ENCODE measurements around the gene KCNJ12. TPM values are rescaled to one million over a fixed set of nuclear protein-coding genes. Genes with fewer than 3 reads are reported as not detected.
"Not testable (repeated sequence)": the region's sequence is repeated elsewhere in the genome, so short reads cannot be mapped to it uniquely, and the experiment has no call there.

Gene KCNJ12
- total and polyA plus RNA-seq, 2 of the 13 experiments (the other 11 are each of a cell fraction or from before 2014, with no cell fraction given), result not detected

GRCh38 chr17:21328778-21329177 is 47.4 kb upstream of the KCNJ12 start:
- H3K4me1 ChIP-seq (ENCODE audit: insufficient read depth, low read length); DNase-seq (ENCODE audit: low spot score); FAIRE-seq; H3K27me3 ChIP-seq (ENCODE audit: control insufficient read depth in 1 of 2, insufficient read depth in 2 of 2, low read length in 2 of 2); H3K27ac ChIP-seq (ENCODE audit: extremely low read length, insufficient read depth, low read length); H4K20me1 ChIP-seq (ENCODE audit: insufficient read depth, low read length); in situ Hi-C loops (cut with HindIII; ENCODE audit: extremely low pct_ligation_motif_present, low pct_unique_long_range_greater_than_20kb); H2AFZ ChIP-seq (ENCODE audit: low read length); ATAC-seq; H3K4me2 ChIP-seq (ENCODE audit: low read depth, low read length); H3K4me3 ChIP-seq (replicated peaks in 1 of 3; ENCODE audit: insufficient read depth in 1 of 3, low read depth in 2 of 3, low read length in 3 of 3); H3K79me2 ChIP-seq (ENCODE audit: insufficient read depth, low read length); POLR2A ChIA-PET; intact Hi-C loops (cut with micrococcal nuclease; ENCODE audit: unreplicated experiment); H3K9ac ChIP-seq (ENCODE audit: insufficient read depth, low read depth, low read length); CTCF ChIA-PET (ENCODE audit: low intra/inter-chr PET ratio, low total read pairs); BruUV-seq (replicated peaks); H3K36me3 ChIP-seq (replicated peaks in 1 of 2; ENCODE audit: control insufficient read depth in 1 of 2, insufficient read depth in 2 of 2, low read length in 2 of 2); H3K9me3 ChIP-seq (ENCODE audit: low read length): not testable (repeated sequence)
- 0% methylated on average over 2 of the region's 2 CpGs for WGBS (ENCODE audit: low lambda C conversion rate)

GRCh38 chr17:21330436-21331160 is 45.6 kb upstream of the KCNJ12 start:
- no peaks in the 10 kb centered on the region for H3K9me3 ChIP-seq (ENCODE audit: low read length)
- H3K27me3 ChIP-seq (ENCODE audit: control insufficient read depth in 1 of 2, insufficient read depth in 2 of 2, low read length in 2 of 2), result no peaks in the 10 kb centered on the region
- no peak overlapping the region for H2AFZ ChIP-seq (ENCODE audit: low read length)
- 44% methylated on average over 9 of the region's 9 CpGs for WGBS (ENCODE audit: low lambda C conversion rate)
- TF ChIP-seq NR2F1 (CRISPR knock-in tag; IDR thresholded peaks at IDR 0.05), result no peak
- TF ChIP-seq ETV6 (CRISPR knock-in tag; conservative IDR thresholded peaks at IDR 0.05), result no peak
- TF ChIP-seq ZNF451 (CRISPR knock-in tag; IDR thresholded peaks at IDR 0.05), result no peak
- TF ChIP-seq ARNTL (CRISPR knock-in tag; IDR thresholded peaks at IDR 0.05), result no peak
- TF ChIP-seq HMG20A (CRISPR knock-in tag; IDR thresholded peaks at IDR 0.05; ENCODE audit: borderline replicate concordance), result no peak
- TF ChIP-seq SMAD1 (CRISPR knock-in tag; IDR thresholded peaks at IDR 0.05; ENCODE audit: borderline replicate concordance, low read depth), result no peak
- no peak for TF ChIP-seq ZFP36 (IDR thresholded peaks at IDR 0.05; ENCODE audit: borderline replicate concordance, low read depth, low read length, partially characterized antibody)
- TF ChIP-seq SPEN (CRISPR knock-in tag; IDR thresholded peaks at IDR 0.05; ENCODE audit: low read depth), result no peak
- TF ChIP-seq ZNF790 (CRISPR knock-in tag; IDR thresholded peaks at IDR 0.05; ENCODE audit: borderline replicate concordance), result no peak
- H3K4me3 ChIP-seq (replicated peaks in 1 of 3; ENCODE audit: insufficient read depth in 1 of 3, low read depth in 2 of 3, low read length in 3 of 3), result no peak overlapping the region
- ChIA-PET CTCF (ENCODE audit: low intra/inter-chr PET ratio, low total read pairs) (no interaction called here), POLR2A (no interaction called here)
- H3K9ac ChIP-seq (ENCODE audit: insufficient read depth, low read depth, low read length), result no peak overlapping the region
- H3K79me2 ChIP-seq (ENCODE audit: insufficient read depth, low read length), result no peaks in the 10 kb centered on the region
- H3K4me2 ChIP-seq (ENCODE audit: low read depth, low read length), result no peak overlapping the region
- no peaks in the 10 kb centered on the region for H3K36me3 ChIP-seq (replicated peaks in 1 of 2; ENCODE audit: control insufficient read depth in 1 of 2, insufficient read depth in 2 of 2, low read length in 2 of 2)
- ATAC-seq, result no peak
- no peak for FAIRE-seq
- H4K20me1 ChIP-seq (ENCODE audit: insufficient read depth, low read length), result no peaks in the 10 kb centered on the region
- no peaks in the 10 kb centered on the region for H3K4me1 ChIP-seq (ENCODE audit: insufficient read depth, low read length)
- H3K27ac ChIP-seq (ENCODE audit: extremely low read length, insufficient read depth, low read length), result no peak overlapping the region
- BruUV-seq (replicated peaks), result no TSS peak
- in situ Hi-C loops (cut with HindIII; ENCODE audit: extremely low pct_ligation_motif_present, low pct_unique_long_range_greater_than_20kb) (no loop called here), intact Hi-C loops (cut with micrococcal nuclease; ENCODE audit: unreplicated experiment) (no loop called here)
- DNase-seq (ENCODE audit: low spot score), result no peak

Data from HepG2 (cell line).